Gastrocnemius medialis (tissue), 4 donors: ENCODE measurements around the gene DIPK1A. TPM values are rescaled to one million over a fixed set of nuclear protein-coding genes. Genes with fewer than 3 reads are reported as not detected.

ENCODE experiments used
- ATAC-seq, 2 donors: fragments of 150-250 bp; one replicate each; pipeline ENCODE4 v1.9.1; 2016
- DNase-seq, 2 donors: peaks; one replicate each; pipeline ENCODE4 v3.0.0-alpha.2; 2019
- H3K27ac ChIP-seq, 4 donors: fragments of 200-600 bp; sonication (generic); 1 replicate in 1 of 4; 2 replicates in 3 of 4; pipeline ENCODE4 v1.5.1; 2016 to 2018; ENCODE audit warnings: mild to moderate bottlenecking in 2 of 4, moderate library complexity in 1 of 4
- H3K27me3 ChIP-seq, 3 donors: fragments of 200-600 bp; sonication (generic) in 2 of 3; 1 replicate in 1 of 3; 2 replicates in 2 of 3; pipeline versions ENCODE4 v1.5.1 to v1.6.0; 2016 to 2019; ENCODE audit warnings: mild to moderate bottlenecking in 1 of 3, moderate library complexity in 1 of 3
- H3K36me3 ChIP-seq, 2 donors: fragments of 200-600 bp; sonication (generic) in 1 of 2; one replicate each; pipeline ENCODE4 v1.5.1; 2017 to 2018
- H3K4me1 ChIP-seq, 2 donors: fragments of 200-600 bp; sonication (generic) in 1 of 2; one replicate each; pipeline ENCODE4 v1.5.1; 2016 to 2017; ENCODE audit warnings: mild to moderate bottlenecking in 2 of 2
- H3K4me3 ChIP-seq, 4 donors: fragments of 200-600 bp; sonication (generic) in 3 of 4; 1 replicate in 1 of 4; 2 replicates in 3 of 4; pipeline ENCODE4 v1.5.1; 2016 to 2019; ENCODE audit warnings: mild to moderate bottlenecking in 2 of 4
- H3K9me3 ChIP-seq, 3 donors: fragments of 200-600 bp; sonication (generic) in 2 of 3; 1 replicate in 1 of 3; 2 replicates in 2 of 3; pipeline ENCODE4 v1.5.1; 2016 to 2019
- CTCF ChIP-seq, 5 experiments: fragments of 450-650 bp in 3 of 5; fragments of 200-600 bp in 2 of 5; sonication (generic) in 2 of 5; IDR thresholded peaks in 4 of 5; conservative IDR thresholded peaks in 1 of 5; 1 replicate in 4 of 5; 2 replicates in 1 of 5; pipeline ENCODE4 v1.5.1; 2016 to 2019; ENCODE audit warnings: antibody characterized with exemption in 5 of 5, mild to moderate bottlenecking in 3 of 5, moderate library complexity in 3 of 5
- POLR2A ChIP-seq, 2 donors: fragments of 450-650 bp; IDR thresholded peaks; one replicate each; pipeline ENCODE4 v1.6.1; 2017; ENCODE audit warnings: antibody characterized with exemption in 2 of 2, mild to moderate bottlenecking in 2 of 2, moderate library complexity in 2 of 2
- in situ Hi-C, 4 donors: fragments of 200-750 bp; cut with MboI; loops; one replicate each; pipeline versions ENCODE4 v1.15.0 to v1.8.0; 2017; ENCODE audit warnings: low sequenced_read_pairs in 4 of 4
- intact Hi-C: fragments of 100-400 bp; cut with DNase I; formaldehyde crosslinking; loops from one replicate; pipeline ENCODE4 v1.15.1; 2023; ENCODE audit warnings: low total_unique reads
- total RNA-seq, 4 donors: library from RNA; depleted of rRNA; stranded (reverse); fragments of >200 nt; gene quantifications; one replicate each; pipeline versions ENCODE4 v1.1.0 to v1.2.3, GENCODE V29; 2016

DIPK1A gene
- total RNA-seq, 4 donors from 2014 or later, result 3.3 to 9.2 (median 4.7) TPM

- no peak for ATAC-seq
- intact Hi-C loops (no loop called here), in situ Hi-C loops (no loop called here)
Measured at GRCh38 chr1:92877081-92877711, 84.1 kb downstream of the DIPK1A start.

GRCh38 chr1:92876351-92876750 is 84.9 kb downstream of the DIPK1A start:
- no peak for ATAC-seq
- in situ Hi-C loops, result no loop called here

More at GRCh38 chr1:92877081-92877711, 84.1 kb downstream of the DIPK1A start:
- Histone ChIP-seq H3K27ac (peak overlapping the region in 2 of 4 donors; percentile 4 to 40), H3K36me3 (no peaks in the 10 kb centered on the region), H3K4me3 (no peak overlapping the region), H3K4me1 (peaks cover 14 to 21% of the 10 kb centered on the region in 2 donors), H3K27me3 (no peaks in the 10 kb centered on the region), H3K9me3 (no peaks in the 10 kb centered on the region)
- TF ChIP-seq POLR2A (IDR thresholded peaks at IDR 0.05) (no peak), CTCF (IDR thresholded peaks at IDR 0.05 in 4 of 5, conservative IDR thresholded peaks at IDR 0.05 in 1 of 5) (no peak)
- no peak for DNase-seq

GRCh38 chr1:92874987-92875386 is 86.3 kb downstream of the DIPK1A start:
- no peak for TF ChIP-seq POLR2A (IDR thresholded peaks at IDR 0.05)
- TF ChIP-seq CTCF (IDR thresholded peaks at IDR 0.05 in 4 of 5, conservative IDR thresholded peaks at IDR 0.05 in 1 of 5), result no peak
- DNase-seq, result no peak
- in situ Hi-C loops, result no loop called here

More at GRCh38 chr1:92876351-92876750, 84.9 kb downstream of the DIPK1A start:
- Histone ChIP-seq H3K4me3 (no peak overlapping the region), H3K9me3 (no peaks in the 10 kb centered on the region), H3K27ac (no peak overlapping the region), H3K4me1 (peaks cover 14 to 21% of the 10 kb centered on the region in 2 donors), H3K27me3 (no peaks in the 10 kb centered on the region), H3K36me3 (no peaks in the 10 kb centered on the region)
- intact Hi-C loops, result no loop called here
- no peak for DNase-seq
- TF ChIP-seq CTCF (IDR thresholded peaks at IDR 0.05 in 4 of 5, conservative IDR thresholded peaks at IDR 0.05 in 1 of 5), result no peak
- TF ChIP-seq POLR2A (IDR thresholded peaks at IDR 0.05), result no peak

GRCh38 chr1:92872719-92873118 is 88.5 kb downstream of the DIPK1A start:
- intact Hi-C loops, result no loop called here
- TF ChIP-seq POLR2A (IDR thresholded peaks at IDR 0.05) (no peak), CTCF (IDR thresholded peaks at IDR 0.05 in 4 of 5, conservative IDR thresholded peaks at IDR 0.05 in 1 of 5) (no peak)
- Histone ChIP-seq H3K27ac (no peak overlapping the region), H3K27me3 (no peaks in the 10 kb centered on the region), H3K36me3 (no peaks in the 10 kb centered on the region), H3K4me3 (no peak overlapping the region), H3K9me3 (no peaks in the 10 kb centered on the region), H3K4me1 (peaks cover 8 to 13% of the 10 kb centered on the region in 2 donors)
- in situ Hi-C loops, result no loop called here
- ATAC-seq (no peak), DNase-seq (no peak)

More at GRCh38 chr1:92874987-92875386, 86.3 kb downstream of the DIPK1A start:
- Histone ChIP-seq H3K9me3 (no peaks in the 10 kb centered on the region), H3K27me3 (no peaks in the 10 kb centered on the region), H3K36me3 (no peaks in the 10 kb centered on the region), H3K4me1 (peaks cover 14 to 21% of the 10 kb centered on the region in 2 donors), H3K27ac (no peak overlapping the region), H3K4me3 (no peak overlapping the region)
- intact Hi-C loops, result no loop called here
- no peak for ATAC-seq
